Nephron progenitor cell (in vitro differentiated cells): ENCODE data around the gene TMEM170A.
"Not testable (repeated sequence)": the region's sequence is repeated elsewhere in the genome, so short reads cannot be mapped to it uniquely, and the experiment has no call there.

Source experiments
- DNase-seq: peaks from one replicate; pipeline ENCODE4 v3.0.0; 2021
- H3K27ac Mint-ChIP-seq: 2 replicates; pipeline ENCODE4 v1.8.0; 2021; ENCODE audit warnings: mild to moderate bottlenecking, moderate library complexity, mixed read lengths
- H3K27me3 Mint-ChIP-seq: 2 replicates; pipeline ENCODE4 v1.8.0; 2021; ENCODE audit warnings: mild to moderate bottlenecking, low read depth, mixed read lengths; ENCODE audit not compliant: poor library complexity
- H3K36me3 Mint-ChIP-seq: 2 replicates; pipeline ENCODE4 v1.8.0; 2021; ENCODE audit warnings: low read depth, mixed read lengths
- H3K4me1 Mint-ChIP-seq: 2 replicates; pipeline ENCODE4 v1.8.0; 2021; ENCODE audit warnings: mixed read lengths
- H3K4me3 Mint-ChIP-seq: 2 replicates; pipeline ENCODE4 v1.8.0; 2021; ENCODE audit warnings: mild to moderate bottlenecking, moderate library complexity, mixed read lengths
- H3K9me3 Mint-ChIP-seq: 2 replicates; pipeline ENCODE4 v1.8.0; 2021; ENCODE audit warnings: mild to moderate bottlenecking, moderate library complexity, mixed read lengths
- CTCF ChIP-seq: fragments of 200-600 bp; sonication (generic); IDR thresholded peaks from 2 replicates; pipeline ENCODE4 v1.5.0; 2021; ENCODE audit warnings: antibody characterized with exemption

Gene TMEM170A

GRCh38 chr16:75458439-75458838 lies 6.0 kb downstream of the TMEM170A start:
- Mint-ChIP-seq H3K9me3 (no peaks in the 10 kb centered on the region), H3K4me3 (no peak overlapping the region), H3K27me3 (no peaks in the 10 kb centered on the region), H3K36me3 (peaks cover 17% of the 10 kb centered on the region), H3K4me1 (peaks cover 83% of the 10 kb centered on the region), H3K27ac (no peak overlapping the region)
- DNase-seq, result no peak
- TF ChIP-seq CTCF, result no peak

- Mint-ChIP-seq H3K9me3 (no peaks in the 10 kb centered on the region), H3K4me1 (peaks cover 83% of the 10 kb centered on the region), H3K27me3 (no peaks in the 10 kb centered on the region), H3K4me3 (no peak overlapping the region), H3K36me3 (peaks cover 21% of the 10 kb centered on the region), H3K27ac (no peak overlapping the region)
- DNase-seq, result no peak
- TF ChIP-seq CTCF, result no peak
Observed at GRCh38 chr16:75458029-75458428, 6.5 kb downstream of the TMEM170A start.

- Mint-ChIP-seq H3K27me3 (no peaks in the 10 kb centered on the region), H3K4me3 (no peak overlapping the region), H3K36me3 (peaks cover 26% of the 10 kb centered on the region), H3K9me3 (no peaks in the 10 kb centered on the region), H3K27ac (peak overlapping the region; percentile 85), H3K4me1 (peaks cover 83% of the 10 kb centered on the region)
- TF ChIP-seq CTCF, result no peak
- no peak for DNase-seq
Observed at GRCh38 chr16:75457485-75458021, 6.9 kb downstream of the TMEM170A start.

GRCh38 chr16:75456971-75457370 lies 7.5 kb downstream of the TMEM170A start:
- Mint-ChIP-seq H3K36me3 (peaks cover 29% of the 10 kb centered on the region), H3K27ac (peak overlapping the region; percentile 83), H3K4me1 (peaks cover 78% of the 10 kb centered on the region), H3K9me3 (no peaks in the 10 kb centered on the region), H3K4me3 (no peak overlapping the region), H3K27me3 (no peaks in the 10 kb centered on the region)
- TF ChIP-seq CTCF, result no peak
- DNase-seq, result no peak

GRCh38 chr16:75456486-75456885 lies 8.0 kb downstream of the TMEM170A start:
- H3K27ac Mint-ChIP-seq, result peak overlapping the region; percentile 83
- H3K4me1 Mint-ChIP-seq, result peaks cover 73% of the 10 kb centered on the region
- not testable (repeated sequence) for H3K27me3 Mint-ChIP-seq, DNase-seq, H3K9me3 Mint-ChIP-seq, H3K4me3 Mint-ChIP-seq
- peaks cover 32% of the 10 kb centered on the region for H3K36me3 Mint-ChIP-seq

GRCh38 chr16:75455677-75456076 lies 8.8 kb downstream of the TMEM170A start:
- H3K27me3 Mint-ChIP-seq, result no peaks in the 10 kb centered on the region
- H3K27ac Mint-ChIP-seq, result peak overlapping the region; percentile 64
- peaks cover 68% of the 10 kb centered on the region for H3K4me1 Mint-ChIP-seq
- DNase-seq, result no peak
- no peak overlapping the region for H3K4me3 Mint-ChIP-seq
- no peak for TF ChIP-seq CTCF
- no peaks in the 10 kb centered on the region for H3K9me3 Mint-ChIP-seq
- peaks cover 40% of the 10 kb centered on the region for H3K36me3 Mint-ChIP-seq
